ENCODE data around the gene CYLD. TPM values are rescaled to one million over a fixed set of nuclear protein-coding genes. Genes with fewer than 3 reads are reported as not detected.

The CYLD gene
- total and polyA plus RNA-seq, 2 of the 4 experiments (the other 2 are of a cell fraction): 16.2 to 37.3 TPM

DNA sequence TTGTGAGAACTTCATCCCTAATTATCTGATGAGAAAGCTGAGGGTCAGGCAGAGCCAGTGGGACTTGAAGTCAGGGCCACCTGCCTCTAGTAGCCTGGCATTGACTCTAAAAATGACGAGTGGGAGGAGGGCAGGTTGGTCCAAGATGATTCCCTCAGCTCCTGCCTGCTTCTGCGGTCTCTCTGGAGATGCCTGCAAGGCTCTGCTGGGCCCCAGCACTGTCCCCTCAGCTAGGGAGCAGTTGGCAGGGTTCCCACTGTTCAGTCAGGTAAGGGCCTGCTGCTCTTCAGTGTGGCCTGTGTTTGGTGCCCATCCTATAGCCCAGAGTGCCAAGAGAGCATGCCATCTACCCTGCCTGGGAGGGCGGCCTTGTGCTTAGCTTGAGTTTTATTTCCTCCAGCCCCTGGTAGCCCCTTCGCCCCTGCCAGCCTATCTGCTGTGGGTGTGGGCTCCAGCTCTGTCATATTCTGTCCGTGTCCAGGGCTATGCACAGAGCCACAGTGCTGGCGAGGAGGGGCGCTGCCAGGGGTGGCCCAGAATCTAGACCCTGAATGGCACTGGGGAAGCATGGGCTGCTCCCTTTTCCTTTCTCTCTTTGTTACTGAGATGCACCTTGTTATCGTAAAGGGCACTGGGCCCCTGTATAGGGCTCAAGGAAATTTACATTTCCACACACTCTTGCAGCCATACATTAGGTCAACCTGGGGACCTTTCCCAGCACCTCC, 68.5 kb downstream of the CYLD start:
- 100% methylated on average over 1 of the region's 8 CpGs; no CpG with 5 or more reads in 1 of the 2 experiments for WGBS, 2 experiments (ENCODE audit: extremely low coverage in 2 of 2, insufficient read length in 1 of 2)
- Histone ChIP-seq H3K9me1 (ENCODE audit: insufficient read depth, low read length) (no peaks in the 10 kb centered on the region), H3K9me3 (ENCODE audit: control insufficient read depth, insufficient read depth, low read length) (no peaks in the 10 kb centered on the region), H3K36me3 (ENCODE audit: control insufficient read depth, insufficient read depth, low read length) (no peaks in the 10 kb centered on the region), H3K27ac (ENCODE audit: insufficient read depth, low read length) (no peak overlapping the region), H4K91ac (ENCODE audit: insufficient read depth, low read depth, low read length) (no peak overlapping the region), H3K56ac (ENCODE audit: extremely low read depth, insufficient read depth, low read length) (no peak overlapping the region), H2AK9ac (replicated peaks; ENCODE audit: low read depth, low read length, poor library complexity) (no peak overlapping the region), H3K27me3 (ENCODE audit: control insufficient read depth, insufficient read depth, low read length) (peaks cover 2% of the 10 kb centered on the region; the same call in 1 of the 2 replicates), H3K14ac (replicated peaks; ENCODE audit: low read depth, low read length) (no peak overlapping the region), H3K4me1 (ENCODE audit: control insufficient read depth, insufficient read depth, low read length) (no peaks in the 10 kb centered on the region), H3K23ac (ENCODE audit: low read depth, low read length) (no peak overlapping the region), H2AK5ac (ENCODE audit: low read depth, low read length) (no peak overlapping the region), H2BK120ac (ENCODE audit: low read depth, low read length) (no peak overlapping the region), H3K79me1 (ENCODE audit: low read depth in 1 of 2, low read length in 2 of 2) (no peaks in the 10 kb centered on the region), H4K8ac (ENCODE audit: low read depth in 2 of 2, low read length in 2 of 2) (no peak overlapping the region), H3K4me3 (ENCODE audit: insufficient read depth, low read depth, low read length) (no peak overlapping the region), H2BK20ac (ENCODE audit: low read depth, low read length) (no peak overlapping the region), H2AFZ (replicated peaks; ENCODE audit: low read length, poor library complexity) (peak overlapping the region; percentile 13), H3K18ac (ENCODE audit: low read depth, low read length) (no peak overlapping the region), H2BK5ac (ENCODE audit: low read depth, low read length, poor library complexity, severe bottlenecking) (no peak overlapping the region), H2BK15ac (ENCODE audit: low read depth, low read length) (no peak overlapping the region), H4K20me1 (ENCODE audit: insufficient read depth, low read length) (no peaks in the 10 kb centered on the region), H3K4ac (ENCODE audit: low read depth, low read length) (no peak overlapping the region), H4K5ac (ENCODE audit: low read depth, low read length) (no peak overlapping the region), H3K4me2 (ENCODE audit: low read depth, low read length) (no peak overlapping the region), H3K9ac (ENCODE audit: low read depth, low read length) (no peak overlapping the region)
- no TSS peak for BruUV-seq (replicated peaks)
- POLR2A ChIA-PET (ENCODE audit: unreplicated experiment): no interaction called here
- TF ChIP-seq ELK1 (IDR thresholded peaks at IDR 0.05; ENCODE audit: borderline replicate concordance, low read depth, low read length): no peak
- no peak for TF ChIP-seq POLR2A (IDR thresholded peaks at IDR 0.05; ENCODE audit: low read depth, low read length)
- no peak for TF ChIP-seq RCOR1 (IDR thresholded peaks at IDR 0.05; ENCODE audit: insufficient replicate concordance, low read length)
- ATAC-seq (ENCODE audit: low read depth) (no peak), DNase-seq (no peak)
- in situ Hi-C loops (cut with MboI; ENCODE audit: low sequenced_read_pairs): loop anchor here (25.0 kb wide), 1 partner anchor 1177 kb away; no protein-coding TSS in a partner anchor
- CTCF ChIA-PET: no interaction called here
- dilution Hi-C loops (cut with HindIII; ENCODE audit: low sequenced_read_pairs, unreplicated experiment): no loop called here
- intact Hi-C loops (cut with micrococcal nuclease): no loop called here

Data from IMR-90 (cell line).